Activated T-cell treated with anti-CD3 and anti-CD28 coated beads for 4 hours (primary cell): ENCODE results near the gene TUNAR.

Experiments
- DNase-seq: peaks from one replicate; pipeline ENCODE4 v3.0.0-alpha.2; 2020

TUNAR gene

DNA sequence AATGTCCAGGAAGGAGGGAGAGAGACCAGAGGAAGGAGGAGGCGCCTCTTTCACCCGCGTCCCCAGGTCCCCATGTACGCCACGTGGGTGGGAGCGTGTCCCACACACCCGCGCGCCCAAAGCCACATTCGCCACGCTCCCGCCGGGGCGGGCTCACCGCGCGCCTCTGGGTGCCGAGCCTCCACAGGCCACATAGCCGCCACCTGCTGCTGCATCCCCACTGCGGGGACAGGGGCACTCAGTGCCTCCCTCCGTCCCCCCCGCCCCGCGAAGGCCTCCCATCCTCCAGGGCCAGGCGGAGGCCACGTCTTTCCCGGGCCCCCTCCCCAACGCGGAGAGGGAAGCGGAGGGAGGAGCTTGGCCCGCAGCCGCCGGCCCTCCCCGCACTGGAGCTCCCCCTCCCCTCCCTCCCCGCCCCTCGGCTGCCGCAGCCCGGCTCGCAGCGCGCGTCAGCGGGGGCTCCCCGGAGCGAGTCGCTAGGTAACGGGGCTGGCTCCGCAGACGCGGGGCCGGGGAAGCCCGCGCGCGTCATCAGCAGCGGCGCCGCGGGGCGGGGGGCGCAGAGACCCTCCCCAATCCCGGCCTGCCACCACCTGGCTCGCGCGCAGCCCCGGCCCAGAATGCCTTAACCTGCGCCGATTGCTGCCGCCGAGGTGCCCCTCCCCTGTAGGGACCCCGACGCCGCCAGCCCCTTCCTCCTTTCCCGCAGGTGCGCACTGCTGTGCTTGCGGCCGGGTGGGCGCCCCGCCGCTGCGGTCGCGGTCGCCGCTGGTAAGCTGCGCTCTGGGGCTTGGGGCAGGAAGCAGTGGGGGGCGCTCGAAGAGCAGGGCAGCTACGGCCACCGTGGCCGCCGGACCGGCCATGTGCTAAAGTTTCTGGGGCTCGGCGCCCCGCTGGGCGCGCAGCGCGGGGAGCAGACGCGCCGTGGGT is 536 bp upstream of the TUNAR start:
- no peak for DNase-seq

- no peak for DNase-seq
These were observed 1.0 kb downstream of the TUNAR start for GRCh38 chr14:95877633-95878032.

DNA sequence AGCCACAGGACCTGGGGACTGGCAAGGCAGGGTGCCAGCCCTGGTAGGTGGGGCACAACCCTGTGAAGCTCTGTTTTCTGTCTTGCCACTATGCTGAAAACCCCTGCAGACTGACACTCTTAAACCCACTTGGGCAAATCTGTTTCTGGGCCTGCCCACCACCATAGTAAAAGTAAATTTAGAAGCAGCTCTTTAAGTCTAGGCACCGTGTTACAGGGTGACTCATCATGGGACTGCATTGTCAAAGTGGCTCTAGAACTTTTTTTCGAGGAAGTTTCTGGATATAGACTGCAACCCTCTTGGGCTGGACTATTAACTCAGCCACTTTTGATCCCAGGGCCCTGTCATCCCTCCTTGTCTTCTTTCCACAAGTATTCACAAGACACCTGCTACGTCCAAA is 7.7 kb downstream of the TUNAR start:
- no peak for DNase-seq

- no peak for DNase-seq
These were observed 8.6 kb downstream of the TUNAR start for GRCh38 chr14:95885278-95885677.

DNA sequence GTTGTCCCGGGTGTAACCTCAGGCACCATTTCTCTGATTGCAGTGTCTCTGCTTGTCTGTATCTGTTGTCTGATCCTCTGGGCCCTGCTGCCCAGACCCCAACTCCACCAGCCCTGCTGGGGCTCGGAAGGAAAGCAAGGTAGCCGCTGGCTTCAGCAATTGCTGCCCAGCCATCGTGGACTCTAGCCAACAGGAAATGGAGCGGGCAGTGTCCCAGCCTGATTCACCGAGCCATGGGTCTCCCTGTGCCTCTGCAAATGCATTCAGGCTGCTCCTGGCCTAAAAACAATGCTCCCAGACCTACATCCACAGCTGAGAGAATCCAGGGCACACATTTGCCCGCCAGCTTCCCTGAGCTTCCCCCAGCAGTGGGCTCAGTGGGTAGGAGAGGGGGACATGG is 9.2 kb downstream of the TUNAR start:
- no peak for DNase-seq

DNA sequence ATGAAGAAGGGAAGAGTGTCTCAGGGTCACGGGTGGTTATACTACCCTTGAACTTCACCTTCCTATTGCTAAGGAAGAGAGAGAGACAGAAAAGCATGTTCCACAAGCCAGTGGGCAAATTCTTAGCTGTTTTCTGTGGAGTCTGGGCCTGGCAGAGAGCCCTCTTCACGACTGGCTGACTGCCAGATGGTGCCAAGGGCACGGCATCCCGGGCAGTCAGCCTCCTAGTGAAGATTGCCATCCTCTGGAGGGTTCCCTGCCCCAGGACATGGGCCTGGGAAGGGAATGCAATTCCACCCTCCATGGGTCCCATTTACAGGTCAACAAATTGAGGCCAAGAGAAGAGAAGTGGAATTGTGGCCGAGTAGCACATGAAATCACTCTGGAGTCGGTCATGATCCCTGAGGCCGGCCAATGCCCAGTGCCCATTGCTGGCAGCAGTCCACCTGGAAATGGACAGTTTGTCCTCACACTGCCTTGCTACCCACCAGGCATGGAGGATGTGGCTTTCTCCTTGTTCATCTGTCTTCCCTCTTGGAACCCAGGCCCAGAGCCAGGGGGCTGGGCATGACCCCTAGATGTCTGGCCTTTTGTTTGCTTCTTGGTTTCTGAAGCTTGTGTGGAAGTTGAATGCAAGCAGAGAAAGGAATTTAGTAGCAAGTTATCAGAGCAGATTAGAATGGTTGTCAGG is 9.9 kb downstream of the TUNAR start:
- no peak for DNase-seq

DNA sequence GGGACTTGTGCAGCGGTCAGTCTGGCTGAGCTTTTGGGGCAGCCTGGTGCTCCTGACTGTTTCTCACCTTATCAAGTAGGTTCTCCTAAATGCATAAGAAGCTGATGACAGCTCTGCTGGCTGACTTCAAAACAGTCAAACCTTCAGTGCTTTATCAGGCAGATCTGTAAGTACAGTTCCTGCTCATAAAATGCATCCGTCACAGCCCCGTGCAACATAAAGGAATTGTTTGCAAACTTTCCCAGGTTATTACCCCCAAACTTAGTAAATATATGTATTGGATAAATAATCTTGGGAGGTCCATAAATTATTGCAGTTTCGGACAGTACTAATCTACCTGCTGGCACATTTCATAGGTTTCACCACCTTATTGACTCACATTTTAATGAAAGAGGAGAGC is 10.7 kb downstream of the TUNAR start:
- no peak for DNase-seq

- no peak for DNase-seq
These were observed 12.8 kb downstream of the TUNAR start for GRCh38 chr14:95889236-95889979.

DNA sequence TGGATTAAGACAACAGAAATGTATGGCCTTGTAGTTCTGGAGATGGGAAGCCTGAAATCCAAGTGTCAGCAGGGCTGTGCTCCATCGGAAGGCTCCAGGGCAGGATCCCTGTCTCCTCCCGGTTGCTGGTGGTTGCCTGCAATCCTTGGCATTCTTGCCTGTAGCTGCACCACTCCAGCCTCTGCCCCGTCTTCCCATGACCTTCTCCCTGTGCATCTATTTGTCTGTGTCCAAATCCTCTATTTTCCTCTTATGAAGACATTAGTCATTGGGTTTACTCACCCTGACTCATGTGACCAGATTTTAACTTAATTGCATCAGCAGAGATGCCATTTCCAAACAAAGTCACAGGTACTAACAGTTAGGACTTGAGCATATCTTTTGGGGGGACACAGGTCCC is 15.1 kb downstream of the TUNAR start:
- no peak for DNase-seq

DNA sequence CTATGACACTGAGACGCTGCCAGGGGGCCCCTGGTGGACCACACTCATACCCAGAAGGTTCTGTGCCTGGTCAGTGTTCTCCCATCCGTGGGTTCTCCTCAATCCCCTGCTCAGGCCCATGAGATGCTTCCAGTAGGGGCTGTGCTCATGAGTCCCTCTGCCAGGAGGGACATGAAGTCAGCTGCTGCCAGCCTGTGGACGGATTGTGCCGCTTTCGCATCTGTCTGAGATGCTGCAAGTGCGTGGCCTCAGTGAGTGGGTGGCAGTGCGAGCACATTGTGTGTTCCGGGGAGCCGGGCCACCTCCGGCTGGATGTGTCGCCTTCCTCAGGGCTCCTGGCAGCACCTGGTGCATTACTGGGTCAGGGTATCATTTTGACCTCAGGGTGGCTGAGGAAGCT is 15.5 kb downstream of the TUNAR start:
- no peak for DNase-seq

DNA sequence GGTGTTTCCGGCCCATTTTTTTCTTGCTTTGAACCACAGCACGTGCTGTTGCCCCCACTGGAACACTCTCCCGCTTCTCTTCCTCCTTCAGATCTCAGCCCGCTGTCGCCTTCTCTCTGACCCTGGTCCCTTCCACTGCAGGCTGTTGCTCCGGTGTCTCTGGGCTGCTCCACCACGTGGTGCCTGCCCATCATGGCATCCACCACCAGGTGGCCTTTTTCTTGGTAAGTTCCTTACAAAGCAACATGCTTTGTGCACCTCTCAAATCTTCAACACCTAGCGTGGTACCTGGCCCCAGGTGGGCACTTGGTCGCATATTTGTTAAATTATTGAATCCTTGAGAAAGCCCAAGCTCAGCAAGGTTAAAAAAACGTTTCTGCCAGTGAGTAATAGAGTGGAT is 19.1 kb downstream of the TUNAR start:
- DNase-seq, result no peak

DNA sequence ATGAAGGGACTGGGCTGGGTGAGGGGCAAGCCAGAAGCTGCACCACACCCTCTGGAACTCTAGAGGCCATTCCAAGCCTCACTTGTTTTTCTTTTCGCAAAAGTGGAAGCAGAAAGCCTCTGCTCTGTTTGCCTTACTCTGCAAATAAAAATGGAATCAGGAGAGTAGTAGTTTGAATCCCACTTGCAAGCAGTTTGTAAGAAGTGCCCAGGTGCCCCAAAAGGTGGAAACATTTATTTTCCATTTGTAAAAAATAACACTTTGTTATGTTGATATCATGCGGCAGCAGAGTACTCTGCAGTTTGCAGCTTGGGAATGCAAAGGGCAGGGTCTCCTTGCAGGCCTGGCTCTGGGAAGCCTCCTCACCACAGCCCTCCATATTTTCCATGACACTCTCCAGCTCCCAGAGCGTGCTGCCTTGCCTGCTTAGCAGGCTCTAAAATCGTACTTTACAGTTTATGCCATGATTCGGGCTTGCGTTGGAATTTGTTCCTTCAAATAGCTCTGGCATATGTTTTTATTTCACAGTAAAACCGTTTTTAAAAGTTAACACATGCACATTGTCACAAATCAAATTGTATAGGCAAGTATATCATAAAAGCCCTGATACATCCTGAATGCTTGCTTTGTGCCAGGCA is 20.0 kb downstream of the TUNAR start:
- no peak for DNase-seq

DNA sequence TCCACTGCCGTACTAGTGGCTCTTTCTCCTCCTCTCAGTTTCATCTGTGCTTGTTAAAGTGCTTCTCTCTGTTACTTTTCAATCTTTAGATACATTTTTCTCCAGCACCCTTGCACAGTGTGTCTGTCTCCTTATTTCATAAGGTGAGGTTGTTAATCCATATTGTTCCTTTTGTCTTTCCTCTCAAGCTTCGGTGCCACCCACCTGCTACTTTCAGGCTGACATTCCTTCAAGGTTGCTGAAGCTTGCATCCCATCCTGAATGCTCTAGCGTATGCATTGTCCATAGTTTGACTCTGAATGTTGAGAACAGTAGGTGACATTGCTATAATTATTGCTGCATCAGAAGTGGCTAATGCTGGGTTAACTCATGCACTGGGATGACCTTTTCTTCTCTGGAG is 20.6 kb downstream of the TUNAR start:
- DNase-seq, result no peak

DNA sequence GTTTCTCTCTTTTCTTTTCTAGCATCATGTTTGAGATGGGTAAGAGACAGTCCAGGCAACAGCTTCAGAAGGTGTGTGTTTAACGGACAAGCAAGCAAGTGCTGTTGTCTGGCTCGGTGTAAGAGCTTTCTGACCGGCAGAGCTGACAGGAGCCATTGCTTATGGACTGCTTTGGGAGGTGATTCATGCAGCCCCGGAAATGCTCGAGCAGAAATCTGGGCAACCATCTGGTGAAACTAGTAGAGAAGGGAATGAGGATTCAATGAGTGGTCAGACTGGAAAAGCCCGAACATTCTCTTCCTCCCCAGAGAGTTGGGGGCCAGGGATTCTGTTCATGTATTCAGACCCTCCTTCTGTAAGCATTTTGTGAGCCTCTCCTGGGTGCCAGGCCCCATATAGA is 24.4 kb downstream of the TUNAR start:
- no peak for DNase-seq

- DNase-seq, result no peak
These were observed 25.7 kb downstream of the TUNAR start for GRCh38 chr14:95902273-95902826.

- no peak for DNase-seq
These were observed 26.5 kb downstream of the TUNAR start for GRCh38 chr14:95903165-95903564.

DNA sequence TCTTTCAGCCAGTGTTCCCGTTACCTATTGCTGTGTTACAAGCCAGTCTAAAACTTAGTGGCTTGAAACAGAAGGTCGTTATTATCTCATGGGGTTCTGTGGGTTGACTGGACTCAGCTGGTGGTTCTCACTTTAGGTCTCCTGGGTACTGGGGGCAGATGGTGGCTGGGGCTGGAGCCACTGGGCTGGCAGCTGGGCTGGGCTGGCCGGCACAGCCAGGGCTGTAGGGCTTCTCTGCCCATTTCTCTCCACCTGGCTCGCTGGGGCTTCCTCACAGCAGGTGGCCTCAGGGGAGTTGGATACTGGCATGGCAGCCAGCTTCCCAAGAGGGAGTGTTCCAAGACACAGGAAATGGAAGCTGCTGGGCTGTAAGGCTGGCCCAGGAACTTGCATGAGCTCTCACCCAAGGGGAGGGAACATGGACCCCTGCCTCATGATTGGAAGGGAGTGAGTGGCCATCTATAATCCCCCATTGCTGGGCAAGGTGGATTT is 27.0 kb downstream of the TUNAR start:
- no peak for DNase-seq

DNA sequence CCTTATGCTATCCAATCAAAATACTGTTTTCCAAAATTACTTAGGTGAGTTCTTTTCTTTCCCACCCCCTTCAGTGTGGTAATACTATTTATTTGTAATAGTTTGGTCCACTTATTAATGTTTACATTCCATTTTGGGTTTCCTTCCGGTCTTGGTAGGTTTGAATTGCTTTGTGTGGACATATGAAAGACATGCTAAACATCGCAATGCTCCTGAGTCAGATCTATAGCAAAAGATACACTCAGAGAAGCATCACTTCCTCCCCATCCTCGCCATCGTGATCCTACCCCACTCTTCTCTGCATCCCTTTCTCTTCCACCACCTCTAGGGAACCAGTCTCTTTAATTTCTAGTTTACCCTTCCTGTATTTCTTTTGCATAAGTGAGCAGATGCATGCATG is 30.0 kb downstream of the TUNAR start:
- DNase-seq, result no peak

DNA sequence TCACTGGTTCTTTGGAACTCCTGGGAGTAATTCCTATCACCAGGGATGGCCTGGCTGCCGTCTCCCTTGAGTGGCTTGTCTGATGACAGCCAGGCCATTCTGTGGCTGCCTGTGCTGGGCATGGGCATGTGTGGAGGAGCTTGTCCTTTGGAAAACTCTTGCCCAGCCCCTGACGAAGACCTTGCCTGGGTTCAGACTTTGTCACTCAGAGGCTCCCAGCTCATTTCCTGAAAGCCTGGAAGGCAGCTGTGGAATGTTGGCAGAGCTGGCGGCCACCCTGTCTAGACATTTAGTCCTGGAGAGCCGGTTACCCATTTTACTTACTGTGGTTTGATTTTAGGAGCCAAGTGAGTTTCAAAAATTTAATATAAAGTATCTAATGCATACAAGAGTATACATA is 34.0 kb downstream of the TUNAR start:
- DNase-seq, result no peak

GRCh38 chr14:95911456-95911855 is 34.8 kb downstream of the TUNAR start:
- no peak for DNase-seq

DNA sequence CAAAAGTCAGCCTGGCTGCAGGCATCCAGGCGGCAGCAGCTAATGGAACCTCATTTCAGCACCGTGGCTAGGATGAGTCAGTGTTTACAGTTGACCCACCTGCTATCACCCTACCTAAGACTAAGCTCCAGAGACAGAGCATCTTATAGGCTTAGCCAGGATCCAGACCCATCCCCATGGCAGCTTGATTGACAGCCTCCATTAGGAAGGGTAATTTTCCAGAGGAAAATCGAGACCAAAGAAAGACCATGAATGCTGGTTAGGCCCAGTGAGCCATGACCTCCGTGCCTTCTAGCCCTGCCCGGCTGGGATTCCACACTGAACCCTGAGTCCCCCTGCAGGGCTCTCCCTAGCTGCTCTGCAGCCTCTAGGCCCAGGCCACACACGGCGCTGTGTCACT is 38.7 kb downstream of the TUNAR start:
- no peak for DNase-seq

DNA sequence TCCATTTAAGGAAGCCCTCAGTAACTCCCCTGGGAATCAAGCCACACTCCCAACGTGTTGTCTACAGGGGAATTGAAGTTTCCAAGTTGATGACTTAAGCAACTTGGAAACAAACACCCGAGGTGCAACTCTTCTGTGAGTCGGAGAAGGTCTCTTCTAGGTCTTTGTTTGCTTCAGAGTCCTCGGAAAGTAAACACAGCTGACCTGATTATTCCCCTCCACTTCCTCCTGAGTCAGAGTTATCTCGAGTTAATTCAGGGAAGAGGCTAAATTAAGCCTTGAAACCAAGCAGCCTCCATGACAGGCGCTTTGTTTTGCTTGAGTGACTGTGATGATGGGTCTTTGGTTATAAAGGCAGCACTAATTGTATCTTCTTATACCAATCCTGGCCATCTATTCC is 41.8 kb downstream of the TUNAR start:
- DNase-seq, result no peak
